HG03064 (cell line): ENCODE measurements around the gene DUSP5.

Source experiments
- ATAC-seq: cut with Tn5 transposase; IDR thresholded peaks from one replicate; pipeline ENCODE4 v1.9.1; 2021; ENCODE audit warnings: low read depth; ENCODE audit not compliant: unreplicated experiment

The DUSP5 gene

GRCh38 chr10:110535958-110536891 is 38.5 kb downstream of the DUSP5 start:
- peak; percentile 75 for ATAC-seq

GRCh38 chr10:110539091-110539490 is 41.4 kb downstream of the DUSP5 start:
- ATAC-seq = no peak

DNA sequence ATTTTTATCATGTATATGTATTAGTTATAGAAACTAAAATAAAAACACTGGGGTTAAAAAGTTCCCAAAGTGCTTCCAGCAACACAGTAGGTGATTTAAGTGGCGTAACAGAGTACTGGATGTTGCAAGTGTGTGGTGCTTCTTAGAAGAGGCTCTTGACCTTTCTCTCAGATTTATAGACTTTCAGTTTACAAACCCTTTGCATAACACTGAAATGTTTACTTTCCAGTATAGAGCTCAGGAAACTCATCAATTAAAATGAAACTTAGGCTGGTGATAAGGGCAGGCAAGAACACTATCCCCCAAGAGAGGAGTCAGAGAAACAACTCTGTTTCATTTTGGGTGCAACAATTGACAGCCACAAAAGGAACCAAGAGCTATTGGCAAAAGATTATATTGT is 42.3 kb downstream of the DUSP5 start:
- no peak for ATAC-seq

GRCh38 chr10:110544958-110545537 is 47.3 kb downstream of the DUSP5 start:
- ATAC-seq = no peak

- ATAC-seq = no peak
Measured at GRCh38 chr10:110546077-110546476, 48.4 kb downstream of the DUSP5 start.

DNA sequence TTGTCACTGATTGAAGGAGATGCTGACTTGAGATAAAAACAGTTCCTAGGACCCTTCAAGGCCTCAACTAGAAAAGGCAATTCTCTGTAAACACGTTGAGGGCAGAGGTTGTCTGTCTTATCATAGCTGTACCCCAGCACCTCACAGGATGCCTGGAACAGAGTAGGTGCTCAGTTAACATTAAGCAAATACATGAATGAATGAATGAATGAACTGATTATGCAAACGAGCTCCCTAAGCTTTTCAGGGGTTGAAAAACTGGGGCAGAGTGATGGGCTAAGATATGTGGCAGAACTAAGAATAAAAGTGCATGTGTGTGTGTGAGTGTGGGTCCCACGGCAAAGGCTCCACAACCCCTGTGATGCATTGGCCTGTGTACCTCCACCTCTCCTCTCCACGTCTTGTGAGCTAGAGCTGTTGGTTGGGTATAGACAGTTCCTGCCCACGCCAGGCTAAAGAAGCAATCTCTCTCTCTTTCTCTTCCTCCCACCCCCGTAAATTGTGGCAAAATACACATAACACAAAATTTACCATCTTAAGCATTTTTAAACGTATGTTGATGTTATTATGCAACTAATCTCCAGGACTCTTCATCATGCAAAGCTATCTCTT is 48.9 kb downstream of the DUSP5 start:
- no peak for ATAC-seq

- ATAC-seq = no peak
Measured at GRCh38 chr10:110547139-110547761, 49.5 kb downstream of the DUSP5 start.

GRCh38 chr10:110548002-110548401 is 50.3 kb downstream of the DUSP5 start:
- ATAC-seq = no peak

- no peak for ATAC-seq
Measured at GRCh38 chr10:110549211-110549610, 51.5 kb downstream of the DUSP5 start.

DNA sequence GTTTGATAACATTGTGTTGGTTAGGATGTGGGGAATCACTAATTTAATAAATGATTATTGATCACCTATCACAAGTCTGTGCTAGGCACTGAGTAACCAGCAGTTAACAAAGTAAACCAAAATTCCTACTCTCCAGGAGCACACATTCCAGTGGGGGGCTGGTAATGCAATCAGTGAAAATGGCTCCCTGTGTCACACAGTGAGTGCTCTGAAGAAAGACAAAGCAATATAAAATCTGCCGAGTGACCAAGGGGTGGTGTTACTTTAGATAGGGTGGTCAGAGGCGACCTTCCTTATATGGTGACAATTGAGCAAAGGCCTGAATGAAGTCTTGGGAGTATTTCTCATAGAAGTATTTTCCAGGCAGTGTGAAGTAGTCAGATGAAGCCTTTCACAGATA is 56.2 kb downstream of the DUSP5 start:
- ATAC-seq = no peak

DNA sequence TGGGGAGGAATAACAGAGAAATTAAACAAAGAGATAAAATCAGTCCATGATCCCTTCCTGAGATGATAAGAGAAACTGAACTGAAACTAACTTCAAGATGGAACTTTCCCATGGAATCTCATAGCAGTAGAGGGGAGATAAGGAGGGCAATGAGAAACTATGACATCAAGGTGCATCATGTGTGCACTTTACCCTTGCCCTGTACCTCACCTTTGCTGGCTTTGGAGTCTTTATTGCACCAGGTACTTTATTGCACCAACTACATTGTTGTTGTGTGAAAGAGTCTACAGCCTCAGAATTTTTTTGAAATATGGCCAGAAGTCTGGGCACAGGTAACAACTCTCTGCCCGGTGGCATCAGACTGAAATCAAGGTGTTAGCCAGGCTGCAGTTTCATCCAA is 58.6 kb downstream of the DUSP5 start:
- no peak for ATAC-seq

DNA sequence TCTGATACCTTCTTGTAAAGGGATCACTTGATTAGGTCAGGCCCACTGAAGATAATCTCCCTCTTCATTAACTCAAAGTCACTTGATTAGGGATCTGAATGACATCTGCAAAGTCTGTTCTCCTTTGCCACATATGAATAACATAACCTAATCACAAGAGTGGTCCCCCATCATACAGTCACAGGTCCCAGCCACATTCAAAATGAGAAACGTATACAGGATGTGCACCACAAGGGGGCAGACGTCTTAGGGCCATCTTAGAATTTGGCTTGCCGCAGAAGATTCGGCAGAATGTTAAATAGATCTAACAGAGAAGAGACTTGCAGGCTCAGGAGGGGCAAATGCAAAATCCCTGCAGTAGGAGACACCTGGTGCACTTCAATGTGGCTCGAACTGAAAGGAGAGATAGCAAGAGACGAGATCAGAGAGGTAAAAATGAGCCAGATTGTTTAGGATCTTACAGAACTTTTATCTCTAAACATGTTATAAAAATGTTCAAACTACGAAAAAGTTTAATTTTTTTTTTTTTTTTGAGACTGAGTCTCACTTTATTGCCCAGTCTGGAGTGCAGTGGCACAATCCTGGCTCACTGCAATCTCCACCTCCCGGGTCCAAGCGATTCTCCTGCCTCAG is 59.4 kb downstream of the DUSP5 start:
- ATAC-seq = no peak

DNA sequence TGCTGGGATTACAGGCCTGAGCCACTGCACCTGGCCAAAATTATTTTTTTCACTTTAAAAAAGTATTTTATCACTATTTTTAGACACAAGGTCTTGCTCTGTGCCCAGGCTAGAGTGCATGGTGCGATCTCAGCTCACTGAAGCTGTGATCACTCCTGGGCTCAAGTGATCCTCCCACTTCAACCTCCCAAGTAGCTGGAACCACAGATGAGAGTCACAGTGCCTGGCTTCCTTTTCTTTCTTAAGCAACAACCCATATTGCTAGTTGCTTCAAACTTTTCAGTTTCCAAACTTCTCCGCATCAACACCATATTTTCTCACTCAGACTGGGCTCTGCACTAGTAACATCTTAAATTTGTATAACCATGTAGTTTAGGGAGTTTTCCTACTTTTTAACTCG is 60.3 kb downstream of the DUSP5 start:
- ATAC-seq = no peak

- ATAC-seq = no peak
Measured at GRCh38 chr10:110560012-110560411, 62.3 kb downstream of the DUSP5 start.
